Fibroblast of villous mesenchyme (primary cell): ENCODE results near the gene TMEM132D. TPM values are rescaled to one million over a fixed set of nuclear protein-coding genes. Genes with fewer than 3 reads are reported as not detected.

Experiments used
- DNase-seq: peaks from one replicate; pipeline ENCODE4 v3.0.0-alpha.2; 2010; ENCODE audit warnings: low read depth
- H3K4me3 ChIP-seq: 2 replicates; pipeline ENCODE4 v1.5.1; 2011; ENCODE audit warnings: low read depth, mild to moderate bottlenecking, low read length
- CTCF ChIP-seq: IDR thresholded peaks from 2 replicates; pipeline ENCODE4 v1.5.1; 2012; ENCODE audit warnings: low read depth, mild to moderate bottlenecking, low read length; ENCODE audit not compliant: insufficient read depth
- total RNA-seq: library from RNA; depleted of rRNA; stranded (reverse); fragments of >200 nt; gene quantifications from 2 replicates; pipeline ENCODE4 v1.2.3, GENCODE V29; 2012

TMEM132D gene
- not detected in 2 replicates for total RNA-seq

- no peak within 1 kb of the TSS for H3K4me3 ChIP-seq
- no peak for DNase-seq
- TF ChIP-seq CTCF = no peak
These were observed at the start of gene TMEM132D for GRCh38 chr12:129903956-129904829. Gene TMEM132D, minus strand, starts transcription at chr12:129904025.

- H3K4me3 ChIP-seq = no peak overlapping the region
- no peak for DNase-seq
- TF ChIP-seq CTCF = no peak
These were observed 45.8 kb upstream of the TMEM132D start for GRCh38 chr12:129949651-129950050.

GRCh38 chr12:129941618-129942017 lies 37.8 kb upstream of the TMEM132D start:
- TF ChIP-seq CTCF = no peak
- no peak for DNase-seq
- no peak overlapping the region for H3K4me3 ChIP-seq

GRCh38 chr12:129938089-129938488 lies 34.3 kb upstream of the TMEM132D start:
- no peak for TF ChIP-seq CTCF
- no peak for DNase-seq
- H3K4me3 ChIP-seq = no peak overlapping the region

GRCh38 chr12:129937426-129937825 lies 33.6 kb upstream of the TMEM132D start:
- no peak for TF ChIP-seq CTCF
- no peak for DNase-seq
- no peak overlapping the region for H3K4me3 ChIP-seq

- no peak overlapping the region for H3K4me3 ChIP-seq
- no peak for TF ChIP-seq CTCF
- DNase-seq = no peak
These were observed 24.8 kb upstream of the TMEM132D start for GRCh38 chr12:129928643-129929042.

- no peak for DNase-seq
- TF ChIP-seq CTCF = no peak
- H3K4me3 ChIP-seq = no peak overlapping the region
These were observed 23.6 kb upstream of the TMEM132D start for GRCh38 chr12:129927316-129927900.
